ENCODE results near the gene CARM1. TPM values are rescaled to one million over a fixed set of nuclear protein-coding genes. Genes with fewer than 3 reads are reported as not detected.

Gene CARM1
- total and polyA plus RNA-seq, 7 donors: 59.1 to 110 (median 94.7) TPM

DNA sequence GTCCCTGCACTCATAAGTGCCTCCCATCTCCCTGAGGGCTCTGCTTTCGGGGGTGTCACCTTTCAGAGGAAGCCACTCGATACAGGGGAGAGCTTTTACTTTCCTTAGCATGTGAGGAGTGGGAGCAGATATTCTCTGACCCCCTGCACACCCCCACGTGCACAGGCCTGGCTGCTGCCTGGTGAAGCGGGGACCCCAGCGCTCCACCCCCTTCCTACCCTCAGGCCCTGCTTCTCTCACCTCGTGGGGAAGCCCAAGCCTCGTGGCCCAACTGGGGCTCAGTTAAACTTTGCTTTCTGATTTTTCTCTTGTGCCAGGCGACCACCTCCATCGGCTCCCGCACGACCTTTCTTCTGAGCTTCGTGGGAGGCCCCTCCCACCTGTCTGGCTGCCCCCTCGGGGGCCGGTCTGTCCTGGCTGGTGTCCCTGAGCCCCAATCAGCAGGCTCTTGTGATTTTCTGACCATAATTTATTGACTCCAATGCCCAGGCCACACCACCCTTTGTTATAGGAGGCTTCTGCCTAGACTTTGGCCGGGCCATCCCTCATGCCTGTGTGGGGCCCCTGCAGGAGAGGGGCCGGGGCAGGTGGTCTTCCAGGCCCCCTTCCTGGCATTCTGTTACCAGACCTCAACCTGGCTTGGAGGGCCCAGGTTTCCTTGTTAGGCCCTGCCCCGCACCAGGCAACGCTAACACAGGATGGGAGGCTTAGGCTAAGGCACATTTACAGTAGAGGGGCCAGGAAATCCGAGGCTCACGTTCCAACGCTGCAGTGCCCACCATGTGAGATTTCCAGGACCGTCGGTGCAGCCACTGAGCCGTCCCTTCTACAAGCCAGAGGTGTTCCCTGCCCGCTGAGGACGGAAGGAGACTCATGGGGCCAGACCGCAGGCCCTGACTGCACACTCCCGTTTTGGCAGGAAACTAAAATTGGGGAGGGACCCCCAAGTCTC is 39.1 kb upstream of the CARM1 start:
- DNase-seq: no peak
- Histone ChIP-seq H3K27me3 (ENCODE audit: insufficient read depth in 3 of 3, low read length in 2 of 3) (no peaks in the 10 kb centered on the region), H3K36me3 (ENCODE audit: insufficient read depth in 1 of 2, low read depth in 1 of 2) (peaks cover 0 to 69% of the 10 kb centered on the region in 2 donors), H3K4me3 (no peak overlapping the region), H3K27ac (no peak overlapping the region), H3K9me3 (peaks cover 5% of the 10 kb centered on the region), H3K4me1 (peaks cover 7% of the 10 kb centered on the region)
- TF ChIP-seq CTCF (IDR thresholded peaks at IDR 0.05): no peak
- intact Hi-C loops (cut with DNase I): no loop called here
- ATAC-seq: no peak
- WGBS, 3 donors: 67 to 72% (median 72%) methylated on average over 27 to 28 of the region's 28 CpGs

GRCh38 chr19:10832939-10833296 is 38.4 kb upstream of the CARM1 start:
- DNase-seq (no peak), ATAC-seq (no peak)
- WGBS, 3 donors: 73 to 78% (median 74%) methylated on average over 20 of the region's 20 CpGs
- no peaks in the 10 kb centered on the region for H3K27me3 ChIP-seq (ENCODE audit: insufficient read depth in 3 of 3, low read length in 2 of 3)
- peaks cover 5% of the 10 kb centered on the region for H3K9me3 ChIP-seq
- H3K27ac ChIP-seq: no peak overlapping the region
- H3K4me1 ChIP-seq: peaks cover 7% of the 10 kb centered on the region
- intact Hi-C loops (cut with DNase I): no loop called here
- peaks cover 0 to 62% of the 10 kb centered on the region in 2 donors for H3K36me3 ChIP-seq (ENCODE audit: insufficient read depth in 1 of 2, low read depth in 1 of 2)
- TF ChIP-seq CTCF (IDR thresholded peaks at IDR 0.05): no peak
- no peak overlapping the region for H3K4me3 ChIP-seq

DNA sequence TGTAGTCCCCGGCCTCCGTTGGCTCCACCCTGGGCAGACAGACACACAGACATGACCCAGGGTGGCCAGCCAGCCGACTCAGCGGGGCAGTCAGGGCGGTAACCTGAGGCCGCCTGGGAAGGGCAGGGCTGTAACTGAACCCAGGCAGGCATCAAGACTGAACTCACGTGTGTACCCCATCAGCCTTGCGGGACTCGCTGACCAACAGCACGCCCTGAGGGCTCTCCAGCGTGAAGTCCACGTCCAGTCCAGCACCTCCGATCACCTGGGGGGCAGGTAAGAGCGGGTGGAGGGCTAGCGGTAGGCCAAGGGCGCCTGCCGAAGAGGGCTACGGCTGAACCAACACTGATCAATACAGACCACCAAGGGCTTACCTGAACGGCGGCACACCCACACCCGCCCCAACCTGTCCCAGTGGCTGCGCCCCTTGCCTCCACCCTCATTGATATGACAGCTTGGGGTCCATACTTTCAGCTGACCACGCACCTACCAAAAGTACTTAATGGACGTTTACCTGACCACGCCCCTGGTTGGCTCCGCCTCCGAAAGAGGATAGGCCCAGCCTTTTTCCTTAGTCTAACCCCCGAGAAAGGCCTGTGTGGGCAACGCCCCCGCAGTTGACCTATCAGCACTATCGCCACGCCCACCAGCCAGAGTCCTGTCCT is 36.1 kb upstream of the CARM1 start:
- peak overlapping the region; percentile 99 for H3K27ac ChIP-seq
- H3K4me1 ChIP-seq: peaks cover 7% of the 10 kb centered on the region
- intact Hi-C loops (cut with DNase I): no loop called here
- WGBS, 3 donors: 34 to 39% (median 37%) methylated on average over 30 to 32 of the region's 32 CpGs
- peak overlapping the region; percentile 84 for H3K4me3 ChIP-seq
- H3K27me3 ChIP-seq (ENCODE audit: insufficient read depth in 3 of 3, low read length in 2 of 3): no peaks in the 10 kb centered on the region
- peak; percentile 49 to 77 for DNase-seq
- peaks cover 5% of the 10 kb centered on the region for H3K9me3 ChIP-seq
- peaks cover 0 to 44% of the 10 kb centered on the region in 2 donors for H3K36me3 ChIP-seq (ENCODE audit: insufficient read depth in 1 of 2, low read depth in 1 of 2)
- ATAC-seq: peak; percentile 0 to 22 (median 0)
- no peak for TF ChIP-seq CTCF (IDR thresholded peaks at IDR 0.05)

GRCh38 chr19:10835754-10836478 is 35.4 kb upstream of the CARM1 start, which contains the start of gene TMED1:
TSS of gene TMED1 (minus strand) at chr19:10836212. CDS start at chr19:10836191, 21 bp downstream.
- peak; percentile 29 for TF ChIP-seq CTCF (IDR thresholded peaks at IDR 0.05)
- Histone ChIP-seq H3K27ac (peak within 1 kb of the TSS; percentile 99), H3K9me3 (peaks cover 5% of the 10 kb centered on the region), H3K36me3 (ENCODE audit: insufficient read depth in 1 of 2, low read depth in 1 of 2) (peaks cover 0 to 37% of the 10 kb centered on the region in 2 donors), H3K4me1 (peaks cover 7% of the 10 kb centered on the region), H3K27me3 (ENCODE audit: insufficient read depth in 3 of 3, low read length in 2 of 3) (no peaks in the 10 kb centered on the region), H3K4me3 (peak within 1 kb of the TSS; percentile 84)
- 0% methylated on average over 48 to 50 of the region's 50 CpGs for WGBS, 3 donors
- DNase-seq (peak; percentile 100), ATAC-seq (peak; percentile 90 to 93 (median 91))
- intact Hi-C loops (cut with DNase I): no loop called here
